ENCODE measurements around the gene MAPK12.

- TF ChIP-seq POLR2AphosphoS5 (IDR thresholded peaks at IDR 0.05; ENCODE audit: low read depth, low read length): no peak
- TF ChIP-seq POLR2A (IDR thresholded peaks at IDR 0.05; ENCODE audit: low read depth, low read length): no peak
- TF ChIP-seq SPI1 (IDR thresholded peaks at IDR 0.05; ENCODE audit: low read depth, low read length): no peak
- TF ChIP-seq TAF1 (IDR thresholded peaks at IDR 0.05; ENCODE audit: low read depth, low read length): no peak
These were observed 46.6 kb upstream of the MAPK12 start for GRCh38 chr22:50307890-50308596.
